Stimulated activated CD8-positive, alpha-beta memory T cell treated with anti-CD3 and anti-CD28 coated beads, Interleukin-7, amount 100 ng/mL, for 48 hours (primary cell): ENCODE data around the gene SYCP2.
"Not testable (repeated sequence)": the region's sequence is repeated elsewhere in the genome, so short reads cannot be mapped to it uniquely, and the experiment has no call there.

Experiments
- DNase-seq, 2 donors: peaks; one replicate each; pipeline ENCODE4 v3.0.0-alpha.2; 2020; ENCODE audit warnings: low read depth in 1 of 2; ENCODE audit errors: extremely low read depth in 1 of 2

Gene SYCP2

DNA sequence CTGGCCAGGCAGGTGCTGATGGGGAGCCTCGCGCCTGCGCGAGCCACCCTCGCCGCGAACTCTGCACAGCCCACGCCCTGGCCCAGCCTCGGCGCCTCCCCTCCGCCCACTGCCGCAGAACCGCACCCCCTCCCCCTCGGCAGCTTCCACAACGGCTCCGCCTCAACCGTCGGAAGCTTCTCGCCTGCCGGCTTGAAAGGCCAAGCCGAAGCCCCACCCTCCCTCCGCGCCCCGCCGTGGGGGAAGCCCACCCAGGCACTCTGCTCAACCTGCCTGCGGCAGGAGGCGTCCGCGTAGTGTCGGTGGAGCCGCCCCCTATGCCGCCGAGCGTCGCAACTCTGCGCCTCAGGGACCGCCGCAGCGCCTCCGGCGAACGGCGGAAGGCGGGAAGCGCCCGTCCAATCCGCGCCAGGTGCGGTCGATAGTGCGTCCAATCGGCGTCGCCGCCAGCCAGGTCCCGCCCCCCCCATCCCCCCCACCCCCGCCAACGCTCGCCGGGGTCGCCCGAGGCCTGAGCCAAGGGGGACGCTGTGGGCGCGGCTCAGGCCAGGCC is at the start of gene SYCP2:
SYCP2 (minus strand) TSS at position 342 of the 553 bp plus-strand sequence. CDS start 11,224 bp downstream, outside the sequence.
- DNase-seq: peak; percentile 20 to 35

DNA sequence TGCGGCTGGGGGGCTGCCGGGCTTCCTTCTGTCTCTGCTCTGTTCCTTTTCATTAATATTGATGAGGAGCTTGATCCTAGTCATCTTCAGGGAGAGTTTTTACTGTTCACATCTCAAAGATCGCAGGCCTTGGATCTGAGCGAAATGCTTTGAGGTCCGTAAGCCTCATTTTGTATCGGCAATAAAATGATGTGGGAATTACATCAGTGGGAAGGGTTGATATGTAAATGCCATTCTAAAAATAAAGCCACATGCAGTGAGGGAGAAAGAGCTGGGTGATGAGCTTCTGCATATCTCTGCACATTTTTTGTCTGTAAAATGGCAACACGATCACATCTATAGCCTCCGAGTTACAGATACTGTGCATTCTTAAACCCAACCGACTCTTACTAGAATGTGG is 49.6 kb upstream of the SYCP2 start:
- DNase-seq: no peak

GRCh38 chr20:59977086-59977485 is 43.6 kb upstream of the SYCP2 start:
- no peak for DNase-seq

- no peak for DNase-seq
These were observed 42.8 kb upstream of the SYCP2 start for GRCh38 chr20:59976156-59976782.

DNA sequence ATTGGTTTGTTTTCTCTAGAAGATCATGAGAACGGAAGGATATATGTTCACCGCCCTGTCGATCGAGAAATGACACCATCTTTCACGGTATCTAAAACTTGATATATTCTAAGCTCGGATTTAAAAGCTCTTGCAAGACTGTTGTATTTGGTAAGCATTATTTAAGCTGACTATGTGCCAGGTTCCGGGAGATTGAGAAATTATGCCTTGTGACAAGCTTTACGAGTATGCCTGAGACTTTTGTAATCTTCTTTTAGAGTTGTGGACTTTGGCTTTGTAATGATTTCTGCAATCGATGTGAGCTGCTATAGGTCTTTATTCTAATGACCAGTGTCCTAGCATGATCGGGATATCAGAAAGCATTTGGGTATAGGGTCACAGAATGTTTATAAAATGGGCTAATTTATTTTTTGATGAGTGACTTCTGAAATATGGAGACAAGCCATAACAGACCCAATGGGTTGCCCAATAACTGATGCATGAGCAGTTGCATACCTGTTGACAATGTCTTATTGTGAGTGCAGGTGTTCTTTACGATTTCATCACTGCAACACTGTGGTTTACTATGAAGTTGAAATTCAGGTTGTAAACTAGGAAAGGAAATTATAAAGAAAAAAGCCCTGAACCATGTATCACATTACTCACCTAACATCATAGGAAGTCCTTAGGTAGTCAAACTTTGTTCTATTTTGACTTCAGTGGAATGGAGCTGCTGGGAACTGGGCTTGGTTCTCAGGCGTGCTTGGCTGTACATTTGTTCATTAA is 38.8 kb upstream of the SYCP2 start:
- no peak for DNase-seq

DNA sequence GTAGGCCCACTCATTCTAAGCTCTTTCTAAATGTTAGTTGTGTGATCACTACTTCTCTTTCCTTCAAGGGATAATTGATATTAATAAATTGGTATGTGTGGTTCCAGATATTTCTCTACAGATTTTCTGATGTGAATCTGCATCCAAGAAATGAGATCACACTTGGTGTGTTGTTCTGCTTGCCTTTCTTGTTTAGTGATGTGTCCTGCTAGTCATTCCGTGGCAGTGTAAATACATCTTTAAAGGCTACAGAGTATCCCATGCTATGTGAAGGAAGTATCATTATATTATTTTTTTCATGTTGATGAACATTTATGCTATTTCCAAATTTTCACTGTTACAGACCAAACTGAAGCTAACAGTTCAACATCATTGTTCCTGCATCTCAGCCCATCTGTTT is 38.0 kb upstream of the SYCP2 start:
- DNase-seq: no peak

- no peak for DNase-seq
These were observed 33.0 kb upstream of the SYCP2 start for GRCh38 chr20:59966428-59966827.

- no peak for DNase-seq
These were observed 28.7 kb upstream of the SYCP2 start for GRCh38 chr20:59962155-59962554.

- no peak for DNase-seq
These were observed 28.0 kb upstream of the SYCP2 start for GRCh38 chr20:59961423-59961822.

DNA sequence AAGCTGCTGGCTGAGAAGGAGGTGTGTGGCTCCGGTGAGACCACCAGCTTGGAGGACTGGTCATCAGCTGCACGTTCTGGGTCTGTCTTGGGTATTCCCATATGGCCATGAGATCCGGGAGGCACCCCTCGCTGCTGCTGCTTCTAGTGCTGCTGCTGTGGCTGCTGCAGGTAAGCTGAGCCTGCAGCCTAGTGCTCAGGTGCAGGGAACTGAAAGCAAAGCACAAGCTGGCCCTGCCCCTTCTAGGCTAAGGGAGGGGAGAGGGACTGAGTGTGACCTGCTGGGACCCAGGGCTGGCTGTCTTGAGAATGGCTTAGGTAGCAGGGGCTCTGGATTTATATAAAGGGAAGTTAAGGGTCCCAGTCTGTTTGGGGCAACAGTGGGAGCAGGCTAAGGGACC is 25.2 kb upstream of the SYCP2 start:
- DNase-seq: no peak

GRCh38 chr20:59958123-59958522 is 24.7 kb upstream of the SYCP2 start, which contains the start of gene CDH26:
Gene CDH26 (plus strand): TSS chr20:59958423. CDS start chr20:59958727, 304 bp downstream.
- no peak for DNase-seq

DNA sequence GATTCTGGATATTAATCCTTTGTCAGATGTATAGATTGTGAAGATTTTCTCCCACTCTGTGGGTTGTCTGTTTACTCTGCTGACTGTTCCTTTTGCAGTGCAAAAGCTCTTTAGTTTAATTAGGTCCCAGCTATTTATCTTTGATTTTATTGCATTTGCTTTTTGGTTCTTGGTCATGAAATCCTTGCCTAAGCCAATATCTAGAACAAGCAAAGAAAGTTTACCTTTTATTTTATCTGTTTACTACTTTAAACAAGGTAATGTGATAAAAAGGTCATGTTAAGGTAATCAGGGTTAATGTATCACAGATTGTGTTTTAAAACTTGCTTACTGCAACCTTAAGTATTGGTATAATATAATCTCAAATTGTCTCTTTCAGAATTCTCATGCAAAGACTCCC is 24.1 kb upstream of the SYCP2 start:
- not testable (repeated sequence) for DNase-seq

DNA sequence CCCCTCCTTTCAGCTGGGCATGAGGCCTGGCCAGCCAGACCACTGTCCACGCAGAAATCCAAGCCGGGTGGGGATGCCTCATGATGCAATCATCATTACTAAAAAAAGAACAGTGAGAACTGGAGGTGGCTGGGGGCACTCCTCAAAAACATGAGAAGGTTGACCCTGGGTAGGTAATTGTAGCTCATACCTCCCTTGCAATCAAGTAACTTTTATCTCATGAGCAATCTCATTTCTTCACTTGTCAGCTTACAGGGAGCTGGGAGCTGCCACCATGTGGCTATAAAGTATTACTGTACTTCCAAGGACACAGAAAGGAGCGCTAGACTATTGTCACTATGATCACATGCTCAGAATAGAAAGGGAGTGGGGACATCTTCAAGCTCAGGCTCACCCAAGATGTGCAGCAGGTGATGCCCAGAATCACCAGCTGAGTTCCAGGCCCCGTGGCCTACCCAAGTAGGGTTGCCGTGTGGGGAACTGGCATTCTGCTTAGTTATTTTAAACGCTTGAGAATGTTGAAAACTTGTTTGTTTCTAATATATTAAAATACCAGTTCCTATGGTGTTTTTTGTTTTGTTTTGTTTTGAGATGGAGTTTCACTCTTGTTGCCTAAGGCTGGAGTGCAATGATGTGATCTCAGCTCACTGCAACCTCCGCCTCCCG is 21.8 kb upstream of the SYCP2 start:
- no peak for DNase-seq

DNA sequence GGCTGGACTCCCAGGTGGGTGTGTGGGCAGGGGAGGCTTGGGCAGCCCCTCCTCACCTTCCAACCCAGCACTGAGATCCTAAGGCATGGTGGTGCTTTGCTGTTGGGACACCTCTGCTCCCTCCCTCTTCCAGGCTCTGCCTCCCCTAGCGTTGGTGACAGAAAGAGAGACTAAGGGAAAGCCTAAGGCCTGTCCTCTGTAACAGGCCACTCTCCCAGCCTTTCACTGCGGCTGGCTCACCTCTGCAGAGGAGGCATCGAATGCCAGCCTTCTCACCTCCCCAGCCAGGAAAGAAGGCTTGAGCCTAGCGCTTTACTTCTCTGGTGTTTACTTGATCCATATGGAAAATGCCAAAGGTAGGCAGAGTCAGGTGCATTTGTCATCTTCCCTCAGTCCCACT is 21.3 kb upstream of the SYCP2 start:
- no peak for DNase-seq

DNA sequence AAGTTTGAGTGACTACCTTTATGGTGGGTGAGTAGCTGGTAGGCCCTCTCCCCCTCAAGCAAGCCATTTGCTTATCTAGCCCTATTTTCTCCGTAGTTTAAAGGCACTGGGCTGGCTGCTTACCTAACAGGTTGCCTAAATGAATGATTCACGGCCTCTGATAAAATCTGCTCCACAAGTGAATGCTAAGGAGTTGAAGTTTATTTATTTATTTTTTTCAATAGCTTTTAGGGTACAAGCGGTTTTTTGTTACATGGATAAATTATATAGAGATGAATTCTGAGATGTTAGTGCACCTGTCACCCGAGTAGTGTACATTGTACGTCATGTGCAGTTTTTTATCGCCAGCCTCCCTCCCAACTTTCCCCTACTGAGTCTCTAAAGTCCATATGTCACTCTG is 16.5 kb upstream of the SYCP2 start:
- DNase-seq: no peak

DNA sequence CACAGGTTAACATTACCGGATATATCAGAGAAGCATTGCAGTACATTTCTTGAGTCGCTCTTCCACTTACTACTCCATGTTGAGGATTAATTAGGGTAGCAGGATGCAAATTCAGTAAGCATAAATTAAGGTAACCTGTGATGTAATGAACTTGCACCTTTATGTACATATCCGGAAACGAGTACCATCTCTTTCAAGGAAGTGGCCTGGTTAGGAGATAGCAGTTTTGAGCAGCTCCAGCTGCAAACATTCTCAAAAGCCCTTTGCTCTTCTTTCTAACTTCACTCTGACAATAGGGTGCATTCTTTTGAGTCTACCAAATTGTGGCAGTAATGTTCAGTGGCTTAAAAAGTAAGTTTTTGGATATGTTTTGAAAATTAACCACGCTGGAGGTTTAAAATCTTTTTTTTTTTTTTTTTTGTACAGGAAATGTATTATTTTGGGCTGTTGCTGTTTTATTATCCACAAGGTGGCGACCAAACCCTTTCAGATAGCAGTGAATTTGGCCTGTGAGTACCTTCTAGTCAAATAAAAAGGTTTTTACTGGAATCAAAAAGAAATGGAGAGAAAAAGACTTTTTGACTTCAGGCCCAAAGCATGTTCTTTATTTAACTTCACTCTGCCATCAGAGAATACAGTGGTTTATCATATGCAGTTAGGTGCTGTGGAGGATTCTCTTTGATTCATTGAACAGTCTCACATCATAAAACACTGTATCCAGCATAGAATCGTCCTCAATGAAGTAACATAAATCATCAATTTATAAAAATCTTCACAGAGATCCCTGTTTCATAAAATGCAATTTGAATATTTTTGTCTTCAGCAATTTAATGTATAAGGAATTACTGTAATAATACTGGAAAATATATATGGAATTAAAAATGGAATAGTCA is 15.6 kb upstream of the SYCP2 start:
- DNase-seq: no peak

DNA sequence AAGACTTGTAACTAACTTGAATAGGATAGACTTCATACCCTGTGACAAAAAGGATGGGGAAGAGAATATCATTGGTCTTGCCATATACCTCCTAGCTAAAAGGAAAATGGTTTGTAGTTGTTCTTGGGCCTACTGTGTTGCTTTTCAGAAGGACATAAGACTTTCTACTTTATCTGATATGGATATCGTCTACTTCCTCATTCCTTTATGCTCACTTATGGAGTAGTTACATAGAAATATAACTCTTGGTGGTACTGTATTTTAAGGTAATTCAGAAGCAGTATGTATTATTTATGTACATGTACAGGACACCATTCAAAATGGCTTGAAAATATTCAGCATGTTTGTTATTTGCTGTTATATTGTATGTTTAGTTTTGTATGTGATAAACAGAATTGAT is 14.8 kb upstream of the SYCP2 start:
- DNase-seq: no peak

- DNase-seq: no peak
These were observed 13.9 kb upstream of the SYCP2 start for GRCh38 chr20:59947376-59947775.

DNA sequence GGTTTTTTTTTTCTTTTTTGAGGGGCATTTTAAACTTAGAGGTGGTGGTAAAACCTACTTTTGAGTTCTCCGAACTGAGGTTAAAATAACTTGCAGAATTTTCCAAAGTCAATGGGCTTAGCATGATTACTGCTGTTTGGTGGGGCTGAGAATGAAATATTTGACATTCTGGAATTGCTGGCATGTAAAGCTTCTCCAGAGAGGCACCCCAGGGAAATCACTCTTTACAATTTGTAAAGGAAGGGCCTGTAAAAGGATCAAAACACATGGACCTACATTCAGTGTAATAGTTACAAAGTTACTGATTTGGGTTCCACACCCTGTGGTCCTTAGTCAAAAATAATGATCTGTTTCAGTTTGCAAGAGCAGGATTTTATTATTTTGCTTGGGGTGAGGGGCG is 12.3 kb upstream of the SYCP2 start:
- no peak for DNase-seq

DNA sequence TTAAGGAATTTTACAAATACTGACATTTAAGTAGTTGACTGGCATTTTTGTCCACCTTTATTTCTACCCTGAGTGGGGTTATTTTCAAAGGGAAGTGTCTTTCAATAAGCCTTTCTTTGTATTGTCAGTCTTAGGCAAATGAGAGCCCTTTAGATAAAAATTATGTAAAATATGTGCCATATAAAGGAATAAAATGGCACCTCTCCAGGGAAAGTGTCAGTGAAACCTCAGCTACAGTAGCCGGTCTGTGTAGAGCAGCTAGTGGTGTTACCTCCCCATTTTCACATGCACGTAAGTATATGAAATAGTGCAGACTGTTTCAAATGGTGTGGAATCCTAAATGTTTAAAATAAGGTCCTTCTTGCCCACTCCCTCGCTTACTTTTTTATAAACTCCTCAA is 11.7 kb upstream of the SYCP2 start:
- DNase-seq: no peak

DNA sequence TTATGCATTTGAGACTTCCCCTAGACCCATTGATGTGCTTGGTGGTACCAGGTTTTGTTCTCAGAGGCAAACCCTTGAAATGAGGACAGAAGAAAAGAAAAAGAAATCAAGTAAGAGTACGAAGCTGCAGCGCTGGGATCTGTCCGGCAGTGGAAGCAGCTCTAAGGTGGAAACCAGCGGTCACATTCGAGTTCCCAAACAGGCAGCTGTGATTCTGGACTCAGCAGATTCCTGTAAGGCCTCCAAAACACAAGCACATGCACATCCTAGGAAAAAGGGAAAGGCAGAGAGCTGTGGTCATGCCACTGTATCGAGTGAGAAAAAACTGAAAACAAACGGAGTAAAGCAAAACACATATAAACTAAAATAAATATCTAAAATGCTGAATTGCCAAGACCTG is 11.3 kb upstream of the SYCP2 start:
- DNase-seq: no peak
